HG03457 (cell line): ENCODE results near the gene DDX31.

Experiments
- ATAC-seq: cut with Tn5 transposase; IDR thresholded peaks from one replicate; pipeline ENCODE4 v1.9.1; 2021; ENCODE audit warnings: moderate number of reproducible peaks; ENCODE audit not compliant: unreplicated experiment

Gene DDX31

GRCh38 chr9:132638240-132638639, 31.5 kb downstream of the DDX31 start:
- ATAC-seq, result no peak

- ATAC-seq, result no peak
Observed at GRCh38 chr9:132637801-132638200, 32.0 kb downstream of the DDX31 start.

GRCh38 chr9:132637351-132637750, 32.4 kb downstream of the DDX31 start:
- no peak for ATAC-seq

- no peak for ATAC-seq
Observed at GRCh38 chr9:132634327-132634726, 35.5 kb downstream of the DDX31 start.

- no peak for ATAC-seq
Observed at GRCh38 chr9:132632413-132633129, 37.2 kb downstream of the DDX31 start.

- no peak for ATAC-seq
Observed at GRCh38 chr9:132631685-132632084, 38.1 kb downstream of the DDX31 start.

GRCh38 chr9:132631280-132631679, 38.5 kb downstream of the DDX31 start:
- no peak for ATAC-seq

- no peak for ATAC-seq
Observed at GRCh38 chr9:132630811-132631210, 39.0 kb downstream of the DDX31 start.

- ATAC-seq, result no peak
Observed at GRCh38 chr9:132630116-132630515, 39.7 kb downstream of the DDX31 start.

- ATAC-seq, result no peak
Observed at GRCh38 chr9:132628746-132629145, 41.0 kb downstream of the DDX31 start.

- ATAC-seq, result no peak
Observed at GRCh38 chr9:132627594-132627993, 42.2 kb downstream of the DDX31 start.

- no peak for ATAC-seq
Observed at GRCh38 chr9:132627106-132627505, 42.7 kb downstream of the DDX31 start.

GRCh38 chr9:132626285-132626684, 43.5 kb downstream of the DDX31 start:
- no peak for ATAC-seq

GRCh38 chr9:132622159-132622558, 47.6 kb downstream of the DDX31 start:
- ATAC-seq, result no peak

GRCh38 chr9:132616725-132617124, 53.1 kb downstream of the DDX31 start:
- no peak for ATAC-seq

GRCh38 chr9:132615774-132616173, 54.0 kb downstream of the DDX31 start:
- no peak for ATAC-seq

- no peak for ATAC-seq
Observed at GRCh38 chr9:132614324-132614723, 55.5 kb downstream of the DDX31 start.

- ATAC-seq, result no peak
Observed at GRCh38 chr9:132610661-132611060, 59.1 kb downstream of the DDX31 start.

- no peak for ATAC-seq
Observed at GRCh38 chr9:132609829-132610228, 60.0 kb downstream of the DDX31 start.

- no peak for ATAC-seq
Observed at GRCh38 chr9:132609184-132609583, 60.6 kb downstream of the DDX31 start.

GRCh38 chr9:132606066-132606465, 63.7 kb downstream of the DDX31 start:
- ATAC-seq, result no peak

GRCh38 chr9:132605387-132605786, 64.4 kb downstream of the DDX31 start:
- ATAC-seq, result no peak

GRCh38 chr9:132602207-132602606, 67.6 kb downstream of the DDX31 start:
- no peak for ATAC-seq
